Measurements from ENCODE around the gene MROH7.

Gene MROH7

GRCh38 chr1:54611621-54612020, 30.0 kb upstream of the MROH7 start:
- Histone ChIP-seq H3K4ac (ENCODE audit: low read depth, low read length) (no peak overlapping the region), H4K8ac (ENCODE audit: low read depth, low read length) (no peak overlapping the region), H4K91ac (ENCODE audit: low read depth, low read length) (peak overlapping the region; percentile 30), H3K36me3 (ENCODE audit: control insufficient read depth in 1 of 2, insufficient read depth in 2 of 2, low read length in 2 of 2) (no peaks in the 10 kb centered on the region), H3K23ac (ENCODE audit: low read length) (no peak overlapping the region), H2BK12ac (ENCODE audit: low read length) (peak overlapping the region; percentile 59), H3K9me3 (ENCODE audit: insufficient read depth, low read depth, low read length) (no peaks in the 10 kb centered on the region), H2AFZ (ENCODE audit: insufficient read depth, low read length, poor library complexity) (no peak overlapping the region), H3K9ac (ENCODE audit: low read length) (no peak overlapping the region), H2BK120ac (ENCODE audit: insufficient read depth, low read length, poor library complexity) (peak overlapping the region; percentile 10), H4K12ac (ENCODE audit: low read depth, low read length) (no peak overlapping the region), H3K4me3 (ENCODE audit: low read depth, low read length) (no peak overlapping the region), H3K14ac (ENCODE audit: low read length) (peak overlapping the region; percentile 7), H3K4me2 (ENCODE audit: low read length) (no peak overlapping the region), H3K18ac (ENCODE audit: low read length) (no peak overlapping the region), H2BK5ac (ENCODE audit: low read depth, low read length, poor library complexity) (no peak overlapping the region), H3K79me1 (ENCODE audit: low read length) (peaks cover 2% of the 10 kb centered on the region), H3K27me3 (ENCODE audit: insufficient read depth, low read length) (no peaks in the 10 kb centered on the region), H3K27ac (ENCODE audit: low read depth, low read length) (no peak overlapping the region), H3K4me1 (ENCODE audit: control insufficient read depth in 1 of 2, insufficient read depth in 2 of 2, low read length in 2 of 2) (peaks cover 12 to 15% of the 10 kb centered on the region in 2 experiments), H2AK5ac (ENCODE audit: low read length) (peak overlapping the region; percentile 60), H3K79me2 (ENCODE audit: control insufficient read depth, insufficient read depth, low read length, poor library complexity) (peaks cover 2% of the 10 kb centered on the region)
- no peak for DNase-seq
- no CpG with 5 or more reads among the region's 8 CpGs for WGBS (ENCODE audit: extremely low coverage, insufficient coverage, insufficient read length)

GRCh38 chr1:54614024-54614423, 27.6 kb upstream of the MROH7 start:
- Histone ChIP-seq H3K36me3 (ENCODE audit: control insufficient read depth in 1 of 2, insufficient read depth in 2 of 2, low read length in 2 of 2) (no peaks in the 10 kb centered on the region), H3K79me2 (ENCODE audit: control insufficient read depth, insufficient read depth, low read length, poor library complexity) (peaks cover 2% of the 10 kb centered on the region), H3K27ac (ENCODE audit: low read depth, low read length) (no peak overlapping the region), H2BK12ac (ENCODE audit: low read length) (no peak overlapping the region), H3K9ac (ENCODE audit: low read length) (no peak overlapping the region), H3K9me3 (ENCODE audit: insufficient read depth, low read depth, low read length) (no peaks in the 10 kb centered on the region), H3K4me3 (ENCODE audit: low read depth, low read length) (no peak overlapping the region), H3K18ac (ENCODE audit: low read length) (no peak overlapping the region), H3K4ac (ENCODE audit: low read depth, low read length) (no peak overlapping the region), H4K91ac (ENCODE audit: low read depth, low read length) (no peak overlapping the region), H2AK5ac (ENCODE audit: low read length) (no peak overlapping the region), H3K23ac (ENCODE audit: low read length) (no peak overlapping the region), H3K79me1 (ENCODE audit: low read length) (peaks cover 2% of the 10 kb centered on the region), H3K4me2 (ENCODE audit: low read length) (no peak overlapping the region), H2BK5ac (ENCODE audit: low read depth, low read length, poor library complexity) (no peak overlapping the region), H4K8ac (ENCODE audit: low read depth, low read length) (no peak overlapping the region), H3K14ac (ENCODE audit: low read length) (no peak overlapping the region), H2AFZ (ENCODE audit: insufficient read depth, low read length, poor library complexity) (no peak overlapping the region), H3K27me3 (ENCODE audit: insufficient read depth, low read length) (no peaks in the 10 kb centered on the region), H3K4me1 (ENCODE audit: control insufficient read depth in 1 of 2, insufficient read depth in 2 of 2, low read length in 2 of 2) (peaks cover 12 to 15% of the 10 kb centered on the region in 2 experiments), H4K12ac (ENCODE audit: low read depth, low read length) (no peak overlapping the region), H2BK120ac (ENCODE audit: insufficient read depth, low read length, poor library complexity) (no peak overlapping the region)
- no CpG with 5 or more reads among the region's 2 CpGs for WGBS (ENCODE audit: extremely low coverage, insufficient coverage, insufficient read length)
- DNase-seq: peak; percentile 45 to 66

- no peak overlapping the region for H3K4me2 ChIP-seq (ENCODE audit: low read length)
- DNase-seq: no peak
- H3K9me3 ChIP-seq (ENCODE audit: insufficient read depth, low read depth, low read length): no peaks in the 10 kb centered on the region
- WGBS (ENCODE audit: extremely low coverage, insufficient coverage, insufficient read length): no CpG with 5 or more reads among the region's 8 CpGs
- no peaks in the 10 kb centered on the region for H3K36me3 ChIP-seq (ENCODE audit: control insufficient read depth in 1 of 2, insufficient read depth in 2 of 2, low read length in 2 of 2)
- H3K18ac ChIP-seq (ENCODE audit: low read length): no peak overlapping the region
- no peak overlapping the region for H3K27ac ChIP-seq (ENCODE audit: low read depth, low read length)
- H2BK120ac ChIP-seq (ENCODE audit: insufficient read depth, low read length, poor library complexity): no peak overlapping the region
- no peak overlapping the region for H3K4me3 ChIP-seq (ENCODE audit: low read depth, low read length)
- H3K9ac ChIP-seq (ENCODE audit: low read length): no peak overlapping the region
- no peak overlapping the region for H3K4ac ChIP-seq (ENCODE audit: low read depth, low read length)
- no peak overlapping the region for H2BK12ac ChIP-seq (ENCODE audit: low read length)
- no peak overlapping the region for H3K14ac ChIP-seq (ENCODE audit: low read length)
- no peak overlapping the region for H2AK5ac ChIP-seq (ENCODE audit: low read length)
- no peak overlapping the region for H2BK5ac ChIP-seq (ENCODE audit: low read depth, low read length, poor library complexity)
- peaks cover 2% of the 10 kb centered on the region for H3K79me1 ChIP-seq (ENCODE audit: low read length)
- H3K4me1 ChIP-seq (ENCODE audit: control insufficient read depth in 1 of 2, insufficient read depth in 2 of 2, low read length in 2 of 2): peaks cover 10 to 14% of the 10 kb centered on the region in 2 experiments
- H4K12ac ChIP-seq (ENCODE audit: low read depth, low read length): no peak overlapping the region
- no peak overlapping the region for H3K23ac ChIP-seq (ENCODE audit: low read length)
- H3K79me2 ChIP-seq (ENCODE audit: control insufficient read depth, insufficient read depth, low read length, poor library complexity): peaks cover 2% of the 10 kb centered on the region
- no peaks in the 10 kb centered on the region for H3K27me3 ChIP-seq (ENCODE audit: insufficient read depth, low read length)
- H2AFZ ChIP-seq (ENCODE audit: insufficient read depth, low read length, poor library complexity): no peak overlapping the region
- no peak overlapping the region for H4K8ac ChIP-seq (ENCODE audit: low read depth, low read length)
- H4K91ac ChIP-seq (ENCODE audit: low read depth, low read length): no peak overlapping the region
Measured at GRCh38 chr1:54614563-54614962, 27.0 kb upstream of the MROH7 start.

- no peaks in the 10 kb centered on the region for H3K27me3 ChIP-seq (ENCODE audit: insufficient read depth, low read length)
- no peaks in the 10 kb centered on the region for H3K36me3 ChIP-seq (ENCODE audit: control insufficient read depth in 1 of 2, insufficient read depth in 2 of 2, low read length in 2 of 2)
- H3K4me1 ChIP-seq (ENCODE audit: control insufficient read depth in 1 of 2, insufficient read depth in 2 of 2, low read length in 2 of 2): peaks cover 0 to 4% of the 10 kb centered on the region in 2 experiments
- WGBS (ENCODE audit: extremely low coverage, insufficient coverage, insufficient read length): no CpG with 5 or more reads among the region's 13 CpGs
- no peak overlapping the region for H3K14ac ChIP-seq (ENCODE audit: low read length)
- H3K27ac ChIP-seq (ENCODE audit: low read depth, low read length): no peak overlapping the region
- no peak overlapping the region for H2BK120ac ChIP-seq (ENCODE audit: insufficient read depth, low read length, poor library complexity)
- no peak overlapping the region for H2BK12ac ChIP-seq (ENCODE audit: low read length)
- H4K8ac ChIP-seq (ENCODE audit: low read depth, low read length): no peak overlapping the region
- no peak overlapping the region for H4K12ac ChIP-seq (ENCODE audit: low read depth, low read length)
- no peaks in the 10 kb centered on the region for H3K9me3 ChIP-seq (ENCODE audit: insufficient read depth, low read depth, low read length)
- no peaks in the 10 kb centered on the region for H3K79me1 ChIP-seq (ENCODE audit: low read length)
- peak overlapping the region; percentile 3 for H3K4me3 ChIP-seq (ENCODE audit: low read depth, low read length)
- H2AK5ac ChIP-seq (ENCODE audit: low read length): no peak overlapping the region
- no peak overlapping the region for H4K91ac ChIP-seq (ENCODE audit: low read depth, low read length)
- no peak overlapping the region for H3K4me2 ChIP-seq (ENCODE audit: low read length)
- no peak overlapping the region for H3K9ac ChIP-seq (ENCODE audit: low read length)
- no peaks in the 10 kb centered on the region for H3K79me2 ChIP-seq (ENCODE audit: control insufficient read depth, insufficient read depth, low read length, poor library complexity)
- no peak overlapping the region for H3K23ac ChIP-seq (ENCODE audit: low read length)
- DNase-seq: no peak
- H3K4ac ChIP-seq (ENCODE audit: low read depth, low read length): no peak overlapping the region
- H3K18ac ChIP-seq (ENCODE audit: low read length): no peak overlapping the region
- H2AFZ ChIP-seq (ENCODE audit: insufficient read depth, low read length, poor library complexity): no peak overlapping the region
- no peak overlapping the region for H2BK5ac ChIP-seq (ENCODE audit: low read depth, low read length, poor library complexity)
Measured at GRCh38 chr1:54615531-54616279, 25.9 kb upstream of the MROH7 start.

Data from trophoblast cell (in vitro differentiated cells and primary cell).